GM12878 (cell line): ENCODE data around the gene RAB6B. TPM values are rescaled to one million over a fixed set of nuclear protein-coding genes. Genes with fewer than 3 reads are reported as not detected.

Experiments
- ATAC-seq: fragments of 200-7000 bp; cut with Tn5 transposase; 3 replicates; pipeline ENCODE4 v1.9.1; 2020; ENCODE audit warnings: mild to moderate bottlenecking, moderate library complexity
- BruUV-seq: library from RNA; stranded (reverse); fragments of 400-500 nt; replicated peaks from 2 replicates; lab custom pipeline; 2021; lab: Mats Ljungman, UMichigan
- CTCF ChIA-PET: fragments of 300-600 bp; sonication (Branson Sonifier 250); formaldehyde crosslinking; extraction: SDS; loops from one replicate; lab custom pipeline; 2021; ENCODE audit warnings: inconsistent platforms; lab: Yijun Ruan, JAX
- POLR2A ChIA-PET: fragments of 350-600 bp; formaldehyde crosslinking; extraction: SDS; loops from one replicate; lab custom pipeline; 2021; ENCODE audit warnings: inconsistent platforms; lab: Charles Lee
- RAD21 ChIA-PET: fragments of 300-600 bp; sonication (Branson Sonifier 250); formaldehyde crosslinking; loops from one replicate; lab custom pipeline; 2023; ENCODE audit warnings: antibody characterized with exemption; ENCODE audit not compliant: unreplicated experiment; lab: Charles Lee
- SMC1A ChIA-PET: fragments of 300-600 bp; sonication (Branson Sonifier 250); formaldehyde crosslinking; loops from one replicate; lab custom pipeline; 2023; ENCODE audit not compliant: unreplicated experiment, uncharacterized antibody; lab: Charles Lee
- DNase-seq: peaks from one replicate; pipeline ENCODE4 v3.0.0-alpha.2; 2011; ENCODE audit warnings: low read depth, low spot score
- FAIRE-seq: peaks from 3 replicates; lab custom pipeline; 2011; peaks lifted over from hg19 to GRCh38; lab: Jason Lieb, UNC
- H2AFZ ChIP-seq: 2 replicates; pipeline ENCODE4 v1.6.0; 2011; ENCODE audit warnings: low read depth, low read length, control low read depth; ENCODE audit not compliant: control insufficient read depth
- H3K27ac ChIP-seq: 2 replicates; pipeline ENCODE4 v1.5.1; 2011; ENCODE audit warnings: control low read depth; ENCODE audit not compliant: control insufficient read depth, insufficient read depth
- H3K27me3 ChIP-seq, 2 experiments: replicated peaks in 1 of 2; 2 replicates each; pipeline versions ENCODE4 v1.6.0 to v1.6.1; 2011; ENCODE audit warnings: low read length in 1 of 2; ENCODE audit not compliant: control insufficient read depth in 2 of 2, insufficient read depth in 2 of 2
- H3K36me3 ChIP-seq, 2 experiments: 2 replicates each; pipeline ENCODE4 v1.5.1; 2011; ENCODE audit warnings: low read length in 1 of 2; ENCODE audit not compliant: control insufficient read depth in 2 of 2, insufficient read depth in 2 of 2
- H3K4me1 ChIP-seq: 2 replicates; pipeline ENCODE4 v1.6.1; 2011; ENCODE audit warnings: mild to moderate bottlenecking, low read length, moderate library complexity, mixed read lengths; ENCODE audit not compliant: control insufficient read depth, insufficient read depth
- H3K4me2 ChIP-seq: 2 replicates; pipeline ENCODE4 v1.6.0; 2011; ENCODE audit warnings: control low read depth; ENCODE audit not compliant: control insufficient read depth, insufficient read depth
- H3K4me3 ChIP-seq: fragments of 200-600 bp; sonication (generic); 2 replicates; pipeline ENCODE4 v1.5.1; 2016
- H3K79me2 ChIP-seq: 2 replicates; pipeline ENCODE4 v1.6.0; 2011; ENCODE audit warnings: low read length; ENCODE audit not compliant: control insufficient read depth, insufficient read depth
- H3K9ac ChIP-seq: 2 replicates; pipeline ENCODE4 v1.8.0; 2011; ENCODE audit warnings: low read length, control low read depth, mixed read lengths; ENCODE audit not compliant: control insufficient read depth, insufficient read depth
- H3K9me3 ChIP-seq: replicated peaks from 3 replicates; pipeline ENCODE4 v1.5.1; 2011; ENCODE audit warnings: mild to moderate bottlenecking, low read length; ENCODE audit not compliant: control insufficient read depth, insufficient read depth
- H4K20me1 ChIP-seq: 2 replicates; pipeline ENCODE4 v1.6.0; 2011; ENCODE audit not compliant: control insufficient read depth, insufficient read depth
- CHD2 ChIP-seq: IDR thresholded peaks from 2 replicates; pipeline ENCODE4 v1.6.1; 2011; ENCODE audit warnings: low read depth, low read length, improper control_type of control experiment, borderline replicate concordance
- KAT2A ChIP-seq: conservative IDR thresholded peaks from 2 replicates; pipeline ENCODE4 v1.6.1; 2011; ENCODE audit warnings: low read depth, low read length; ENCODE audit not compliant: control insufficient read depth
- MEF2B ChIP-seq: fragments of 450-650 bp; IDR thresholded peaks from 2 replicates; pipeline ENCODE4 v1.6.1; 2018; ENCODE audit warnings: mild to moderate bottlenecking, moderate library complexity; ENCODE audit not compliant: partially characterized antibody, poor library complexity, severe bottlenecking
- NRF1 ChIP-seq: conservative IDR thresholded peaks from 2 replicates; pipeline ENCODE4 v1.6.1; 2011; ENCODE audit warnings: mild to moderate bottlenecking, low read depth, low read length, improper control_type of control experiment
- SRF ChIP-seq, 2 experiments: IDR thresholded peaks; 2 replicates each; pipeline ENCODE4 v1.6.1; 2011; ENCODE audit warnings: low read depth in 2 of 2, low read length in 2 of 2, mild to moderate bottlenecking in 1 of 2, moderate library complexity in 1 of 2
- USF2 ChIP-seq: IDR thresholded peaks from 2 replicates; pipeline ENCODE4 v1.6.1; 2011; ENCODE audit warnings: low read depth, low read length, improper control_type of control experiment, borderline replicate concordance
- ZBTB33 ChIP-seq: fragments of 450-650 bp; IDR thresholded peaks from 2 replicates; pipeline ENCODE4 v1.6.1; 2017; ENCODE audit warnings: mild to moderate bottlenecking
- WGBS: methylation state at CpG from one replicate; pipeline ENCODE4 v1.1.6; 2016; ENCODE audit warnings: low lambda C conversion rate; ENCODE audit not compliant: insufficient replicate concordance, insufficient coverage; ENCODE audit errors: missing lambda C conversion rate; 5-methylcytosine and 5-hydroxymethylcytosine counted together
- in situ Hi-C: fragments of 300-500 bp; cut with MboI; formaldehyde crosslinking; loops from 9 replicates; pipeline ENCODE4 v1.14.3; 2018; ENCODE audit warnings: mixed read lengths
- intact Hi-C: fragments of 100-400 bp; cut with micrococcal nuclease; formaldehyde crosslinking; loops from one replicate; pipeline ENCODE4 v1.14.2; 2022; ENCODE audit not compliant: unreplicated experiment
- polyA plus RNA-seq, 11 experiments: library from polyadenylated mRNA; depleted of rRNA in 4 of 11; unstranded in 6 of 11; stranded (reverse) in 5 of 11; fragments of >200 nt; fragmentation: Nextera tagmentation in 4 of 11; fragmentation: Illumina TruSeq in 1 of 11; extraction: Ambion mirVana in 4 of 11; extraction: Trizol in 1 of 11; gene quantifications; 1 replicate in 1 of 11; 2 replicates in 10 of 11; pipeline versions ENCODE4 v1.2.1 to v1.2.3, GENCODE V29; 2011 to 2016; ENCODE audit warnings: inconsistent platforms in 2 of 11, missing spikeins in 2 of 11, low read depth in 1 of 11
- total RNA-seq, 4 experiments: library from RNA; depleted of rRNA in 3 of 4; stranded (reverse); fragments of >200 nt in 3 of 4; fragmentation: Illumina TruSeq in 1 of 4; extraction: Trizol in 1 of 4; gene quantifications; 2 replicates each; pipeline versions ENCODE4 v1.2.1 to v1.2.3, GENCODE V29; 2013 to 2021

RAB6B gene
- total and polyA plus RNA-seq, 10 of the 15 experiments (the other 5 are each of a cell fraction or from before 2014, with no cell fraction given), result 0.01 to 0.16 (median 0.04) TPM; not detected in 5

GRCh38 chr3:133857767-133858166 is 37.9 kb downstream of the RAB6B start:
- H2AFZ ChIP-seq, result no peak overlapping the region

More at GRCh38 chr3:133857767-133858166, 37.9 kb downstream of the RAB6B start:
- BruUV-seq, result no TSS peak
- Histone ChIP-seq H3K9me3 (no peaks in the 10 kb centered on the region; the same call in 2 of the 3 replicates), H4K20me1 (no peaks in the 10 kb centered on the region), H3K4me1 (peaks cover 24% of the 10 kb centered on the region), H3K4me3 (no peak overlapping the region), H3K36me3 (no peaks in the 10 kb centered on the region), H3K79me2 (no peaks in the 10 kb centered on the region), H3K27ac (no peak overlapping the region), H3K4me2 (no peak overlapping the region), H3K9ac (no peak overlapping the region), H3K27me3 (no peaks in the 10 kb centered on the region; a peak in 2 of 4 replicates)
- SMC1A ChIA-PET, result no interaction called here
- ATAC-seq (peak; percentile 55; the same call in 2 of the 3 replicates), DNase-seq (no peak), FAIRE-seq (no peak)
- CTCF ChIA-PET, result no interaction called here
- in situ Hi-C loops, result no loop called here
- TF ChIP-seq USF2 (no peak), ZBTB33 (no peak), SRF (IDR thresholded peaks at IDR 0.05; ENCODE audit: low read depth in 2 of 2, low read length in 2 of 2) (no peak), KAT2A (no peak), CHD2 (no peak), NRF1 (no peak), MEF2B (no peak)
- RAD21 ChIA-PET, result no interaction called here
- intact Hi-C loops, result no loop called here
- 50% methylated on average over 7 of the region's 8 CpGs for WGBS
- POLR2A ChIA-PET, result no interaction called here
